K562 (cell line): ENCODE results near the gene PTPN5. TPM values are rescaled to one million over a fixed set of nuclear protein-coding genes. Genes with fewer than 3 reads are reported as not detected.

ENCODE experiments used
- CCNT2 ChIP-seq: IDR thresholded peaks from 2 replicates; pipeline ENCODE4 v1.6.1; 2011; ENCODE audit warnings: borderline replicate concordance, low read depth, mild to moderate bottlenecking, moderate library complexity, mixed read lengths, low read length; ENCODE audit not compliant: insufficient read length; ENCODE audit errors: extremely low read depth
- CTBP1 ChIP-seq: fragments of 450-650 bp; IDR thresholded peaks from 2 replicates; pipeline ENCODE4 v1.6.1; 2016; ENCODE audit warnings: borderline replicate concordance
- FOXA3 ChIP-seq, 2 experiments: fragments of 450-650 bp in 1 of 2; sonication (generic) in 1 of 2; formaldehyde crosslinking; IDR thresholded peaks in 1 of 2; conservative IDR thresholded peaks in 1 of 2; 2 replicates each; pipeline versions ENCODE4 v1.4.0 to v1.8.0; 2020 to 2022; ENCODE audit warnings: mild to moderate bottlenecking in 2 of 2, missing genetic modification reagents in 1 of 2
- HDAC1 ChIP-seq, 2 experiments: fragments of 450-650 bp; IDR thresholded peaks; 2 replicates each; pipeline ENCODE4 v1.6.1; 2016 to 2017; ENCODE audit warnings: inconsistent platforms in 1 of 2, mild to moderate bottlenecking in 1 of 2, moderate library complexity in 1 of 2
- HNRNPH1 ChIP-seq: fragments of 200-400 bp; formaldehyde crosslinking; optimal IDR thresholded peaks from 2 replicates; pipeline ENCODE3; 2017; ENCODE audit warnings: low read depth, mild to moderate bottlenecking, low read length, moderate library complexity
- ILF3 ChIP-seq: fragments of 450-650 bp; IDR thresholded peaks from 2 replicates; pipeline ENCODE4 v1.6.1; 2018; ENCODE audit warnings: antibody characterized with exemption, mild to moderate bottlenecking, moderate library complexity, borderline replicate concordance
- KDM2B ChIP-seq: fragments of 250-450 bp; sonication (Bioruptor Pico); IDR thresholded peaks from 2 replicates; pipeline ENCODE4 v1.8.0; 2021; ENCODE audit warnings: mild to moderate bottlenecking, moderate library complexity
- NFIC ChIP-seq: fragments of 450-650 bp; IDR thresholded peaks from 2 replicates; pipeline ENCODE4 v1.6.1; 2017; ENCODE audit warnings: mild to moderate bottlenecking, inconsistent platforms
- RB1 ChIP-seq: fragments of 450-650 bp; IDR thresholded peaks from 2 replicates; pipeline ENCODE4 v1.6.1; 2017; ENCODE audit warnings: low read depth, mild to moderate bottlenecking
- U2AF1 ChIP-seq: fragments of 200-400 bp; formaldehyde crosslinking; optimal IDR thresholded peaks from 2 replicates; pipeline ENCODE3; 2017; ENCODE audit warnings: mild to moderate bottlenecking, low read depth, low read length, moderate library complexity
- ZNF12 ChIP-seq: sonication (generic); formaldehyde crosslinking; IDR thresholded peaks from 2 replicates; pipeline ENCODE4 v1.4.0; 2020; ENCODE audit warnings: mild to moderate bottlenecking, missing genetic modification reagents
- ZNF282 ChIP-seq: sonication (generic); formaldehyde crosslinking; IDR thresholded peaks from 2 replicates; pipeline ENCODE4 v1.8.1; 2023; ENCODE audit warnings: missing genetic modification reagents
- ZNF644 ChIP-seq: fragments of 200-800 bp; sonication (Bioruptor generic); IDR thresholded peaks from 2 replicates; pipeline ENCODE4 v1.6.1; 2016; ENCODE audit warnings: low read depth, missing genetic modification characterization, missing compliant biosample characterization
- ZNF717 ChIP-seq: fragments of 250-450 bp; sonication (Bioruptor Pico); IDR thresholded peaks from 2 replicates; pipeline ENCODE4 v1.5.0; 2021
- polyA plus RNA-seq, 8 experiments: library from polyadenylated mRNA; depleted of rRNA in 4 of 8; stranded (reverse) in 5 of 8; unstranded in 3 of 8; fragments of >200 nt; fragmentation: Nextera tagmentation in 2 of 8; fragmentation: Illumina TruSeq in 1 of 8; extraction: Ambion mirVana in 2 of 8; extraction: Trizol in 1 of 8; gene quantifications; 2 replicates each; pipeline versions ENCODE4 v1.2.1 to v1.2.3, GENCODE V29; 2011 to 2014; ENCODE audit warnings: inconsistent platforms in 1 of 8, missing spikeins in 1 of 8
- total RNA-seq, 7 experiments: library from RNA; depleted of rRNA in 6 of 7; stranded (reverse); fragments of >200 nt in 6 of 7; fragmentation: Illumina TruSeq in 2 of 7; extraction: Trizol in 2 of 7; gene quantifications; 2 replicates each; pipeline versions ENCODE4 v1.2.1 to v1.2.3, GENCODE V29; 2011 to 2021; ENCODE audit warnings: low replicate concordance in 1 of 7
- TF ChIP-seq, protein P1 (sequence below): fragments of 200-800 bp; sonication (Bioruptor generic); IDR thresholded peaks from 2 replicates; pipeline ENCODE4 v1.6.1; 2016; ENCODE audit warnings: missing genetic modification characterization, missing compliant biosample characterization
- TF ChIP-seq, protein P2 (sequence below): fragments of 450-650 bp; formaldehyde crosslinking; IDR thresholded peaks from 2 replicates; pipeline ENCODE4 v1.4.0; 2020; ENCODE audit warnings: mild to moderate bottlenecking
- TF ChIP-seq, protein P3 (sequence below): fragments of 450-650 bp; IDR thresholded peaks from 2 replicates; pipeline ENCODE4 v1.6.1; 2016; ENCODE audit warnings: antibody characterized with exemption

PTPN5 gene
- total and polyA plus RNA-seq, 9 of the 15 experiments (the other 6 are each of a cell fraction or from before 2014, with no cell fraction given) = not detected

DNA sequence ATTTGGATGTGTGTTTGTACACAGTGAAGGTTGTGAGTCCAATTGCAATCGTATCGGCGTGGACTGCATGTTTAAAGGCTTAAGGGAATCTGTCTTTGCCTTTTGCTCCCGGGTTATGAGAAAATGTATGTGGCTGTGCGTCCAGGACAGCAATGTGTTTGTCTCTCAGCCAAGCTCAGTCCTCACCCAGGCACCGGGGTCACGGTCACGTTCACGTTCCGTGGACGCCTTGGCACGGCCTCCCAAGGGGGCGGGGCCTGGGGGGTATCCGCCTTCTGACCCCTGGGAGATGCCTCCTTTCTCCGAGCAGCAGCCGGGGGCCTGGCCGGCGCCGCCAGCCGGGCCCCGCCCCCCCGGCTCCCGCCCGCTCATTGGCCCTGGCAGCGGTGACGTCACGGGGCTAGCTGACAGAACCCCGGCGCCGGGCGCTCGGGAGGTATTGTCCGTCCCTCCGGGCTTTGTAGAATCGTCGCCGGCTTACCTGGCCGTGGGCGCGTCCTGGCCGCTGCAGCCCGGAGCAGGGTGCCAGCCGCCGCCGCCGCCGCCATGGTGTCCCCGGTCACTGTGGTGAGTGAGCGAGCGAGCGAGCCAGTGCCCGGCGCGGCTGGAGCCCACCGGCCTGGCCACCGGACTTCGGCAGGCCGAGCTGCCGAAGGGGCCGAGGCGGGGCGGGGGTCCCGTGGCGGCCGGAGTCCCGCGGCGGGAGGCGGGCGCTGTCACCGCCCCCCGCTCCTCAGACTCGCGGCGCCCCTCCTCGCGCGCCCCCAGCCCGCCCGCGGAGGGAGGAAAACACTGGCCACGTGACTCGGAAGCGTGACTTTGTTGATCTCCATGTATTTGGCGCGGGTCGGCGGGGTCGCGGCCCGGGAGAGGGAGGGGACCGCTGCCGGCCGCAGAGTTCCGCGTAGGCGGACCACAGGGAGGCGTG lies 93.0 kb downstream of the PTPN5 start, which contains the start of gene TMEM86A (continued):
- TF ChIP-seq, protein P1, sequence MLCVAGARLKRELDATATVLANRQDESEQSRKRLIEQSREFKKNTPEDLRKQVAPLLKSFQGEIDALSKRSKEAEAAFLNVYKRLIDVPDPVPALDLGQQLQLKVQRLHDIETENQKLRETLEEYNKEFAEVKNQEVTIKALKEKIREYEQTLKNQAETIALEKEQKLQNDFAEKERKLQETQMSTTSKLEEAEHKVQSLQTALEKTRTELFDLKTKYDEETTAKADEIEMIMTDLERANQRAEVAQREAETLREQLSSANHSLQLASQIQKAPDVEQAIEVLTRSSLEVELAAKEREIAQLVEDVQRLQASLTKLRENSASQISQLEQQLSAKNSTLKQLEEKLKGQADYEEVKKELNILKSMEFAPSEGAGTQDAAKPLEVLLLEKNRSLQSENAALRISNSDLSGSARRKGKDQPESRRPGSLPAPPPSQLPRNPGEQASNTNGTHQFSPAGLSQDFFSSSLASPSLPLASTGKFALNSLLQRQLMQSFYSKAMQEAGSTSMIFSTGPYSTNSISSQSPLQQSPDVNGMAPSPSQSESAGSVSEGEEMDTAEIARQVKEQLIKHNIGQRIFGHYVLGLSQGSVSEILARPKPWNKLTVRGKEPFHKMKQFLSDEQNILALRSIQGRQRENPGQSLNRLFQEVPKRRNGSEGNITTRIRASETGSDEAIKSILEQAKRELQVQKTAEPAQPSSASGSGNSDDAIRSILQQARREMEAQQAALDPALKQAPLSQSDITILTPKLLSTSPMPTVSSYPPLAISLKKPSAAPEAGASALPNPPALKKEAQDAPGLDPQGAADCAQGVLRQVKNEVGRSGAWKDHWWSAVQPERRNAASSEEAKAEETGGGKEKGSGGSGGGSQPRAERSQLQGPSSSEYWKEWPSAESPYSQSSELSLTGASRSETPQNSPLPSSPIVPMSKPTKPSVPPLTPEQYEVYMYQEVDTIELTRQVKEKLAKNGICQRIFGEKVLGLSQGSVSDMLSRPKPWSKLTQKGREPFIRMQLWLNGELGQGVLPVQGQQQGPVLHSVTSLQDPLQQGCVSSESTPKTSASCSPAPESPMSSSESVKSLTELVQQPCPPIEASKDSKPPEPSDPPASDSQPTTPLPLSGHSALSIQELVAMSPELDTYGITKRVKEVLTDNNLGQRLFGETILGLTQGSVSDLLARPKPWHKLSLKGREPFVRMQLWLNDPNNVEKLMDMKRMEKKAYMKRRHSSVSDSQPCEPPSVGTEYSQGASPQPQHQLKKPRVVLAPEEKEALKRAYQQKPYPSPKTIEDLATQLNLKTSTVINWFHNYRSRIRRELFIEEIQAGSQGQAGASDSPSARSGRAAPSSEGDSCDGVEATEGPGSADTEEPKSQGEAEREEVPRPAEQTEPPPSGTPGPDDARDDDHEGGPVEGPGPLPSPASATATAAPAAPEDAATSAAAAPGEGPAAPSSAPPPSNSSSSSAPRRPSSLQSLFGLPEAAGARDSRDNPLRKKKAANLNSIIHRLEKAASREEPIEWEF (CRISPR knock-in tag) = no peak
- TF ChIP-seq ILF3 (no peak), CTBP1 (0 out of 2 replicates have a peak, but pooled peaks have one; percentile 16), U2AF1 (no peak), HDAC1 (IDR thresholded peaks at IDR 0.05) (0 out of 4 replicates have a peak, but pooled peaks of 1 of the 2 experiments have one; percentile 43), FOXA3 (CRISPR knock-in tag; conservative IDR thresholded peaks at IDR 0.05 in 1 of 2, IDR thresholded peaks at IDR 0.05 in 1 of 2) (no peak), ZNF12 (CRISPR knock-in tag) (no peak), ZNF717 (CRISPR knock-in tag) (no peak), ZNF644 (tag) (no peak), KDM2B (CRISPR knock-in tag) (peak; percentile 82; the same call in 1 of the 2 replicates), ZNF282 (no peak), RB1 (no peak; the same call in 1 of the 2 replicates), NFIC (peak; percentile 51), HNRNPH1 (no peak), CCNT2 (peak; percentile 28)
- TF ChIP-seq, protein P2, sequence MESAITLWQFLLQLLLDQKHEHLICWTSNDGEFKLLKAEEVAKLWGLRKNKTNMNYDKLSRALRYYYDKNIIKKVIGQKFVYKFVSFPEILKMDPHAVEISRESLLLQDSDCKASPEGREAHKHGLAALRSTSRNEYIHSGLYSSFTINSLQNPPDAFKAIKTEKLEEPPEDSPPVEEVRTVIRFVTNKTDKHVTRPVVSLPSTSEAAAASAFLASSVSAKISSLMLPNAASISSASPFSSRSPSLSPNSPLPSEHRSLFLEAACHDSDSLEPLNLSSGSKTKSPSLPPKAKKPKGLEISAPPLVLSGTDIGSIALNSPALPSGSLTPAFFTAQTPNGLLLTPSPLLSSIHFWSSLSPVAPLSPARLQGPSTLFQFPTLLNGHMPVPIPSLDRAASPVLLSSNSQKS (CRISPR knock-in tag) = no peak
- TF ChIP-seq, protein P3, sequence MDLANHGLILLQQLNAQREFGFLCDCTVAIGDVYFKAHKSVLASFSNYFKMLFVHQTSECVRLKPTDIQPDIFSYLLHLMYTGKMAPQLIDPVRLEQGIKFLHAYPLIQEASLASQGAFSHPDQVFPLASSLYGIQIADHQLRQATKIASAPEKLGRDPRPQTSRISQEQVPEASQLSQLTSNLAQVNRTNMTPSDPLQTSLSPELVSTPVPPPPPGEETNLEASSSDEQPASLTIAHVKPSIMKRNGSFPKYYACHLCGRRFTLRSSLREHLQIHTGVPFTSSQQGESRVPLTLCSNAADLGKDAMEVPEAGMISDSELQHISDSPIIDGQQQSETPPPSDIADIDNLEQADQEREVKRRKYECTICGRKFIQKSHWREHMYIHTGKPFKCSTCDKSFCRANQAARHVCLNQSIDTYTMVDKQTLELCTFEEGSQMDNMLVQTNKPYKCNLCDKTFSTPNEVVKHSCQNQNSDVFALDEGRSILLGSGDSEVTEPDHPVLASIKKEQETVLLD = no peak
